Ovary (tissue), 9 donors: Measurements from ENCODE around the gene THAP3. TPM values are rescaled to one million over a fixed set of nuclear protein-coding genes. Genes with fewer than 3 reads are reported as not detected.

ENCODE experiments used
- DNase-seq, 5 donors: peaks; one replicate each; pipeline ENCODE4 v3.0.0-alpha.2; 2019 to 2020
- H3K27ac ChIP-seq, 2 donors: fragments of 200-600 bp; one replicate each; pipeline versions ENCODE4 v1.5.1 to v1.8.0; 2019 to 2022
- H3K27me3 ChIP-seq: fragments of 200-600 bp; one replicate; pipeline ENCODE4 v1.8.0; 2022
- H3K36me3 ChIP-seq: fragments of 200-600 bp; sonication (generic); one replicate; pipeline ENCODE4 v1.5.1; 2019
- H3K4me1 ChIP-seq: one replicate; pipeline ENCODE4 v1.8.1; 2013; ENCODE audit warnings: mild to moderate bottlenecking, moderate library complexity; ENCODE audit not compliant: insufficient read depth
- H3K4me3 ChIP-seq: fragments of 200-600 bp; sonication (generic); one replicate; pipeline ENCODE4 v1.5.1; 2017
- H3K9me3 ChIP-seq, 2 donors: fragments of 200-600 bp in 1 of 2; sonication (generic) in 1 of 2; one replicate each; pipeline versions ENCODE4 v1.5.1 to v1.8.1; 2013 to 2019; ENCODE audit warnings: mild to moderate bottlenecking in 1 of 2, moderate library complexity in 1 of 2
- EP300 ChIP-seq: sonication (generic); formaldehyde crosslinking; IDR thresholded peaks from one replicate; pipeline ENCODE4 v1.6.1; 2017; ENCODE audit warnings: antibody characterized with exemption
- POLR2A ChIP-seq: fragments of 450-650 bp; IDR thresholded peaks from one replicate; pipeline ENCODE4 v1.6.1; 2017; ENCODE audit warnings: antibody characterized with exemption, mild to moderate bottlenecking, moderate library complexity
- WGBS, 3 donors: extraction: QIAGEN DNeasy Blood & Tissue Kit in 1 of 3; methylation state at CpG; one replicate each; pipeline versions ENCODE4 v1.1.5 to v1.1.7; 2013 to 2017; 5-methylcytosine and 5-hydroxymethylcytosine counted together
- intact Hi-C, 4 donors: fragments of 100-400 bp; cut with DNase I; formaldehyde crosslinking; loops; one replicate each; pipeline versions ENCODE4 v1.11.0 to v1.15.1; 2022 to 2023
- polyA plus RNA-seq, 2 donors: library from polyadenylated mRNA; stranded (reverse); fragments of 200-250 nt in 1 of 2; fragments of 350-450 nt in 1 of 2; fragmentation: Illumina TruSeq in 1 of 2; extraction: RNeasy Lipid Tissue Mini Kit (QIAGEN cat#74804) in 1 of 2; gene quantifications; one replicate each; pipeline ENCODE4 v1.2.3, GENCODE V29; 2013 to 2014
- total RNA-seq, 7 donors: library from RNA; depleted of rRNA in 2 of 7; stranded (reverse); fragments of >200 nt in 2 of 7; fragmentation: NEBNext Ultra II Directional in 3 of 7; extraction: Animal tissue kit (Norgen Biotek cat#: 25700) in 3 of 7; gene quantifications; one replicate each; pipeline versions ENCODE4 v1.1.0 to v1.2.4, GENCODE V29; 2016 to 2023
- TF ChIP-seq, protein P1 (sequence below), 3 donors: fragments of 450-650 bp in 2 of 3; fragments of 200-600 bp in 1 of 3; IDR thresholded peaks; one replicate each; pipeline versions ENCODE4 v1.5.1 to v1.8.0; 2016 to 2022; ENCODE audit warnings: antibody characterized with exemption in 3 of 3, mild to moderate bottlenecking in 1 of 3
- donor health status: DM: no; HTN: no; CAD: no; lungs with moderate emphysema.
- donor health status: DM: no; HTN: no; CAD: no.
- donor health status: Bipolar disorder and iron deficiency.
- donor health status: DM: yes; HTN: yes; CAD: no.
- donor health status: DM: no; HTN: no; CAD: no.
- donor health status: DM: yes; HTN: yes; CAD: no.

Gene THAP3
- total and polyA plus RNA-seq, 9 donors = 5.6 to 33.6 (median 18.8) TPM

DNA sequence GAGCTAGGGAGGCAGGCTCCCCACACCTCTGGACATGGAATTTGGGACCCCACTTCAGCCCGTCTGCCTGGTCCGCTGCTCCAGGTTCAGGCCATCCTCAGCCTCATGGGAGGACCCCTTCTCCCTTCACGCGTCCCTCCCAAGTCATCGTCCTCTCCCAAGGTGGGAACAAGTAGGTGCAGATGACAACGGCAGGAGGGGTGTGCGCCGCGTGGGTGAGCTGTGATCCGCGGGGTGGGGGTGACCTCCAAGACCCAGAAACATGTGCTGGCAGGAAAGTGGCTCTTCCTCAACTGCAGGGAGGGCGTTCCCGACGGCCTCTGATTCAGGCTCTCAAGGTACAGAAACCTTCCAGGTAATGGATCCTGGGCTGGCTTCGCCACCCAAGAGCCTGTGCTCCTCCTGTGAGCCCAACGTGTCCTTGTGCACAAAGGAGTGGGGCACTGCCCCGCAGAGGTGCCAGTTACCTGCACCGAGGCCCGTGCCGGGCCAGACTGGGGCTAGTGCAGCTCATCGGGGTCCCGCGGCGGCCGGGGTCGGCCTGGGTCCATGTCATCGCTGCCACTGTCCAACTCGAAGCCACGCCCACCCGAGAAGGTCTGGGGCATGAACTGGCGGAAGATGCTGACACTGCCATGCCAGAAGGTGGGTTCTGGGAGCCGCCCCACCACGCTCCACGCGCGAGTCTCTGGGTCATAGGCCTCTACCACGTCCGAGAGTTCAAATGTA is 31.6 kb upstream of the THAP3 start:
- Histone ChIP-seq H3K4me3 (no peak overlapping the region), H3K9me3 (no peaks in the 10 kb centered on the region), H3K36me3 (no peaks in the 10 kb centered on the region), H3K27ac (no peak overlapping the region), H3K4me1 (peaks cover 13% of the 10 kb centered on the region), H3K27me3 (no peaks in the 10 kb centered on the region)
- intact Hi-C loops = no loop called here
- DNase-seq = no peak
- no peak for TF ChIP-seq EP300
- TF ChIP-seq POLR2A = no peak
- TF ChIP-seq, protein P1, sequence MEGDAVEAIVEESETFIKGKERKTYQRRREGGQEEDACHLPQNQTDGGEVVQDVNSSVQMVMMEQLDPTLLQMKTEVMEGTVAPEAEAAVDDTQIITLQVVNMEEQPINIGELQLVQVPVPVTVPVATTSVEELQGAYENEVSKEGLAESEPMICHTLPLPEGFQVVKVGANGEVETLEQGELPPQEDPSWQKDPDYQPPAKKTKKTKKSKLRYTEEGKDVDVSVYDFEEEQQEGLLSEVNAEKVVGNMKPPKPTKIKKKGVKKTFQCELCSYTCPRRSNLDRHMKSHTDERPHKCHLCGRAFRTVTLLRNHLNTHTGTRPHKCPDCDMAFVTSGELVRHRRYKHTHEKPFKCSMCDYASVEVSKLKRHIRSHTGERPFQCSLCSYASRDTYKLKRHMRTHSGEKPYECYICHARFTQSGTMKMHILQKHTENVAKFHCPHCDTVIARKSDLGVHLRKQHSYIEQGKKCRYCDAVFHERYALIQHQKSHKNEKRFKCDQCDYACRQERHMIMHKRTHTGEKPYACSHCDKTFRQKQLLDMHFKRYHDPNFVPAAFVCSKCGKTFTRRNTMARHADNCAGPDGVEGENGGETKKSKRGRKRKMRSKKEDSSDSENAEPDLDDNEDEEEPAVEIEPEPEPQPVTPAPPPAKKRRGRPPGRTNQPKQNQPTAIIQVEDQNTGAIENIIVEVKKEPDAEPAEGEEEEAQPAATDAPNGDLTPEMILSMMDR (IDR thresholded peaks at IDR 0.05) = no peak
- 86 to 88% (median 87%) methylated on average over 37 to 38 of the region's 38 CpGs for WGBS, 3 donors

DNA sequence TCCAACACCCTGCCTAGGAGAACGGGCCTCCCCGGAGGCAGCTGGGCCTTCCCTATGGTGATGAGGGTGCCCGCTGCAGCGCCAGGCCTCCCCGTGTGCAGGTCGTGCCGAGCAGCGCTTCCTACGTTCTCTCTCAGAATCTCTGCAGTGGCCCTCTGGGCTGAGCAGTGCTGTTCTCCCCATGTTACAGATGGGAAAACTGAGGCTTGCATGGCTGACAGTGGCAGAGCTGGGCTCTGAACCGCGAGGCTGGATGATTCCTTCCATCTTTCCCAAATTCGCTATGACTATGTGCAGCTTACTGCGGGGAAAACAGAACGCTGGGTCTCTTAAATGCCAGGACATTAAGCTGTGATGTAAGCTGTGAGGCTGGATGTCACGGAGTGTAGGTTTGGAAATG is 30.9 kb upstream of the THAP3 start:
- intact Hi-C loops = no loop called here
- H3K27ac ChIP-seq = no peak overlapping the region
- TF ChIP-seq, protein P1 (IDR thresholded peaks at IDR 0.05) = no peak
- no peak for TF ChIP-seq EP300
- TF ChIP-seq POLR2A = no peak
- no peaks in the 10 kb centered on the region for H3K27me3 ChIP-seq
- H3K36me3 ChIP-seq = no peaks in the 10 kb centered on the region
- no peak for DNase-seq
- H3K9me3 ChIP-seq = no peaks in the 10 kb centered on the region
- 90 to 94% (median 91%) methylated on average over 15 of the region's 15 CpGs for WGBS, 3 donors
- H3K4me3 ChIP-seq = no peak overlapping the region
- H3K4me1 ChIP-seq = peaks cover 15% of the 10 kb centered on the region

DNA sequence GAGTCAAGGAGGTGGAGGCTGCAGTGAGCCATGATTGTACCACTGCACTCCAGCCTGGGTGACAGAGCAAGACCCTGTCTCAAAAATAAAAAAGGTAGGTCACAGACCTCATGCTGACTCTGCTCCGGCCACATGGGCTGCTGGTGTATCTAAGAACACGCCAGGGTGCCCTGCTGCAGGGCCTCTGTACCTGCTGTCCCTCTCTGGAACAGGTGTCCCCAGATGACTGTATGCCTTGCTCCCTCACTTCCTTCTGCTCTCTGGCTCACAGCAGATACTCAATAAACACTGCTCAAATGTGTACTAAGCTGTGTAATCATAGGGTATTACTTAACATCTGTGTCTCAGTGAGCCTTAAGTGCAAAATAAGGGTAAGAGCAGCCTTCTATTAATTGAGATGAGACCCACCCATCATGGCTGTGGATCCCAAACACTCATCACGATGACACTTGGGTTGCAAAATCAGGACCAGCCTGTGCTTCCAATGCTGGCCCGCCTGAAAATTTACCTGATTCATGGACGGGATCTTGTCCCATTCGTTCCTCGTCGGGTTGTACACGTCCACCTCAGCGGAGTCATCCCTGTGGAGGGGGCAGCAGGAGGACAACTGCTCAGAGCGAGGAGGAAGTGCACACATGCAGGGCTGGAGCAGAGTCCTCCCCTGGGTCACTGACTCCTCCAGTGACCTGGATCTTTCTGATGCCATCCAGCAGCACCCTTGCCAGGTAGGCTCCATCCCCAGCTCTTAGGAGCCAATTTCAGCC is 29.5 kb upstream of the THAP3 start:
- intact Hi-C loops = loop anchor here in 1 of 4 donors (5.0 kb wide), 1 partner anchor 37 kb away; no protein-coding TSS in a partner anchor
- Histone ChIP-seq H3K9me3 (no peaks in the 10 kb centered on the region), H3K27me3 (no peaks in the 10 kb centered on the region), H3K36me3 (no peaks in the 10 kb centered on the region), H3K27ac (no peak overlapping the region), H3K4me1 (peaks cover 23% of the 10 kb centered on the region), H3K4me3 (no peak overlapping the region)
- 87 to 92% (median 87%) methylated on average over 11 of the region's 11 CpGs for WGBS, 3 donors
- no peak for TF ChIP-seq POLR2A
- TF ChIP-seq, protein P1 (IDR thresholded peaks at IDR 0.05) = no peak
- no peak for DNase-seq

DNA sequence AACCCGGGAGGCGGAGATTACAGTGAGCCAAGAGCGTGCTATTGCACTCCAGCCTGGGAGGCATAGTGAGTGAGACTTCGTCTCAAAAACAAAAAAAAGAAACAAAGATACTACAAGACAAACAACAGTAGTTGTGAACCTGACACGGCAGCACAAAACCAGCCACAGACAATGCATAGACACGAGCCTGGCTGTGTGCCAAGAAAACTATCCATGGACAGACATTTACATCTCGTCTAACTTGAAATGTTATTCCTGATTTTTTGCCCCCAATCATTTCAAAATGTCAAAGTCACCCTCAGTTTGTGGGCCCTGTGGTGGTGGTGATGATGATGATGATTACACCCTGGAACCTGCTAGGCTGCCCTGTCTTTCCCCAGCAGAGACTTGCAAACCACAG is 28.3 kb upstream of the THAP3 start:
- intact Hi-C loops = loop anchor here in 1 of 4 donors (5.0 kb wide), 1 partner anchor 36 kb away; no protein-coding TSS in a partner anchor
- Histone ChIP-seq H3K27me3 (no peaks in the 10 kb centered on the region), H3K9me3 (no peaks in the 10 kb centered on the region), H3K4me1 (peaks cover 23% of the 10 kb centered on the region), H3K27ac (no peak overlapping the region), H3K4me3 (no peak overlapping the region), H3K36me3 (no peaks in the 10 kb centered on the region)
- TF ChIP-seq EP300 (no peak), POLR2A (no peak)
- TF ChIP-seq, protein P1 (IDR thresholded peaks at IDR 0.05) = no peak
- 44 to 47% (median 45%) methylated on average over 7 of the region's 7 CpGs for WGBS, 3 donors
- DNase-seq = peak in 1 of 5 donors; percentile 37
